HG02973 (cell line): ENCODE measurements around the gene SHANK3.
"Not testable (repeated sequence)": the region's sequence is repeated elsewhere in the genome, so short reads cannot be mapped to it uniquely, and the experiment has no call there.

Experiments
- ATAC-seq: cut with Tn5 transposase; IDR thresholded peaks from one replicate; pipeline ENCODE4 v1.9.1; 2021; ENCODE audit warnings: moderate library complexity; ENCODE audit not compliant: unreplicated experiment

SHANK3 gene

GRCh38 chr22:50672471-50673230, at the start of gene SHANK3:
TSS of gene SHANK3 (plus strand) at chr22:50672823.
- no peak for ATAC-seq

GRCh38 chr22:50624347-50625130, 48.1 kb upstream of the SHANK3 start:
- ATAC-seq: no peak

- ATAC-seq: no peak
Measured at GRCh38 chr22:50625131-50625567, 47.5 kb upstream of the SHANK3 start.

- no peak for ATAC-seq
Measured at GRCh38 chr22:50625568-50626313, 46.9 kb upstream of the SHANK3 start.

- no peak for ATAC-seq
Measured at GRCh38 chr22:50626314-50626849, 46.2 kb upstream of the SHANK3 start.

GRCh38 chr22:50626850-50627641, 45.6 kb upstream of the SHANK3 start:
- ATAC-seq: no peak

- peak; percentile 45 for ATAC-seq
Measured at GRCh38 chr22:50627642-50628542, 44.7 kb upstream of the SHANK3 start, which contains the start of gene ARSA. TSS of gene ARSA (minus strand) at chr22:50628152. CDS start at chr22:50627779, 373 bp downstream.

- no peak for ATAC-seq
Measured at GRCh38 chr22:50628543-50629134, 44.0 kb upstream of the SHANK3 start.

GRCh38 chr22:50630376-50630775, 42.2 kb upstream of the SHANK3 start:
- no peak for ATAC-seq

- no peak for ATAC-seq
Measured at GRCh38 chr22:50633086-50633485, 39.5 kb upstream of the SHANK3 start.

GRCh38 chr22:50633771-50634170, 38.9 kb upstream of the SHANK3 start:
- no peak for ATAC-seq

GRCh38 chr22:50635591-50635990, 37.0 kb upstream of the SHANK3 start:
- no peak for ATAC-seq

- ATAC-seq: not testable (repeated sequence)
Measured at GRCh38 chr22:50640296-50640695, 32.3 kb upstream of the SHANK3 start.

GRCh38 chr22:50640857-50641647, 31.6 kb upstream of the SHANK3 start:
- ATAC-seq: no peak

GRCh38 chr22:50641696-50642607, 30.7 kb upstream of the SHANK3 start:
- ATAC-seq: no peak

- not testable (repeated sequence) for ATAC-seq
Measured at GRCh38 chr22:50643021-50643820, 29.4 kb upstream of the SHANK3 start.
